Raji (cell line): ENCODE data around the gene GAPDHS.

Source experiments
- POLR2A ChIP-seq: IDR thresholded peaks from 2 replicates; pipeline ENCODE4 v1.6.1; 2011; ENCODE audit warnings: low read depth, low read length, control low read depth; ENCODE audit not compliant: insufficient read depth

The GAPDHS gene

GRCh38 chr19:35502751-35503150 lies 30.5 kb upstream of the GAPDHS start:
- TF ChIP-seq POLR2A: no peak

- TF ChIP-seq POLR2A: no peak
Observed at GRCh38 chr19:35506011-35506410, 27.2 kb upstream of the GAPDHS start.

GRCh38 chr19:35507561-35507960 lies 25.7 kb upstream of the GAPDHS start:
- no peak for TF ChIP-seq POLR2A

- no peak for TF ChIP-seq POLR2A
Observed at GRCh38 chr19:35508129-35508528, 25.1 kb upstream of the GAPDHS start.

- TF ChIP-seq POLR2A: no peak
Observed at GRCh38 chr19:35509018-35509652, 24.1 kb upstream of the GAPDHS start.

- TF ChIP-seq POLR2A: no peak
Observed at GRCh38 chr19:35509861-35510625, 23.2 kb upstream of the GAPDHS start.

GRCh38 chr19:35510626-35510964 lies 22.7 kb upstream of the GAPDHS start:
- no peak for TF ChIP-seq POLR2A

- TF ChIP-seq POLR2A: no peak
Observed at GRCh38 chr19:35511337-35511736, 21.9 kb upstream of the GAPDHS start.

GRCh38 chr19:35512831-35513627 lies 20.2 kb upstream of the GAPDHS start:
- no peak for TF ChIP-seq POLR2A

GRCh38 chr19:35513628-35514281 lies 19.5 kb upstream of the GAPDHS start, which contains the start of gene DMKN:
TSS of gene DMKN (minus strand) at chr19:35513649. CDS start at chr19:35513475, 174 bp downstream.
- no peak for TF ChIP-seq POLR2A

GRCh38 chr19:35514282-35514809 lies 18.9 kb upstream of the GAPDHS start:
- no peak for TF ChIP-seq POLR2A

GRCh38 chr19:35516310-35516709 lies 16.9 kb upstream of the GAPDHS start:
- TF ChIP-seq POLR2A: no peak

GRCh38 chr19:35517342-35517741 lies 15.9 kb upstream of the GAPDHS start:
- TF ChIP-seq POLR2A: no peak

- no peak for TF ChIP-seq POLR2A
Observed at GRCh38 chr19:35518313-35518712, 14.9 kb upstream of the GAPDHS start.

GRCh38 chr19:35519291-35519690 lies 14.0 kb upstream of the GAPDHS start:
- TF ChIP-seq POLR2A: no peak

- no peak for TF ChIP-seq POLR2A
Observed at GRCh38 chr19:35521124-35521743, 12.0 kb upstream of the GAPDHS start.
